RPMI8226 (cell line): ENCODE measurements around the gene DAGLA.
A peak's percentile ranks its signal among the peaks of the same experiment; 100 is the strongest.

Experiments used
- DNase-seq: peaks from one replicate; pipeline ENCODE4 v3.0.0-alpha.2; 2015

DAGLA gene

DNA sequence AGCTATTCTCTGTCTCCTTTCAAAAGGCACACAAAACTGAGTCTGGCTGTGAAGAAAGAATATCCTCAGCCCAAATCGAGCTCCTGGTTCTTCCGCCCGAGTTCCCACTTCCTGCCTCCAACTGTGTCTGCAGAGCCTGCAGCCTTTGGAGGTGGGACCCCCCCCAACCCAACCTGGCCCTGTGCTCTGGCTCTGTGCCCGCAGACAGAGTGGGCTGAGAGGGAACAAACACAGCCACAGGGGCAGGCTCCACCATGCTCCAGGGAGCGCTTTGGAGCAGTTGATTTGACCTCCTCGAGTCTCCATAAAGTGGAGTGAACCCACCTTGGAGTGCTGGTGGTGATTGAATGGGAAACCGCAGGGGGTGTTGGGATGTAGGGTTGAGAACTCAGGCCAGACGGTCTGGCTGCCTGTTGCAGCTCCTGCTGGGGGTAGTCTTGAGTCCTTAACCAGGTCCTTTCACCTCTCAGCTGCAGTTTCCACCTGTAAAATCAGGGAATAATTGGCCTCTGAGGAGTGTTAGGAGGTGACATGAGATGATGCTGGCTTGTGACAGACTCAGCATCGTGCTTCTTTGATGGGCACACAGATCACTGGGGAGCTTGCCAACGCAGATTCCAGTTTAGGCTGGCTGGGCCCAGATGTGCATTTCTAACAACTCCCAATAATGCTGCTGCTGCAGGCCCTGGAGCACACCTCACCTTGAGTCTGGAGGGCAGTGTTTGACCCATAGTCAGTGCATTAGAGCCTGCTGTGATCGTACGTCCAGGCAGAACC is 11.4 kb downstream of the DAGLA start:
- DNase-seq, result no peak

DNA sequence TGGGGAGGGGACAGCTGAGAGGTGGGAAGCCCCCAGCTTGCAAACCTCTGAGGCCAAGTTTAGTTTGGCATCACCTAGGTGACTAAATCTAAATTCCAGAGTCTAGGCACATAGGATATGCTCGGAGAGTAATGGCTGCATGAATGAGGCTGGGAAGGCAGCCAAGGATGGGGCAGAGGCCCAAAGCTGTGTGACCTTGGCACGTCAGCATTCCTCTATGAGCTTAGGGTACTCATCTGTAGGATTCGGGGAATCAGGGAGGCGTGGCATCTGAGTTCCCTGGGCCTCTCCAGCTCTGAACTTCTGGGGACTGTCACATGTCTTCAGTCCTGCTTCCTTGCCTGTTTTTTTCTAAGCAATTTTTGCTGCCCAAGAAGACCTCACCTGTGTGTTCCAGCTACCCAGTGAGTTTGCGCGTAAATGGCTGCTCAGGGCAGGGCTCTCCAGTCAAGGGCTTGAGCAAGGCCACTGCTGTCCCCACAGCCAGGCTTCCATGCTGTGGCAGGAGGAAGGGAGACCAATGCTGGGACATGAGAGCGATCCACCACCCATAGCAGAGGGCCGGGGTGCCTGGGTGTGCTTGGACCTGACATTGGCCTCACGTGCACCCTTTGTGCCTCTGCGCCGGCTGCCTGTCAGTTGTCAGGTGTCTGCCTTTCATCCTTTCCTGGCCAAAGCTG is 13.9 kb downstream of the DAGLA start:
- no peak for DNase-seq

DNA sequence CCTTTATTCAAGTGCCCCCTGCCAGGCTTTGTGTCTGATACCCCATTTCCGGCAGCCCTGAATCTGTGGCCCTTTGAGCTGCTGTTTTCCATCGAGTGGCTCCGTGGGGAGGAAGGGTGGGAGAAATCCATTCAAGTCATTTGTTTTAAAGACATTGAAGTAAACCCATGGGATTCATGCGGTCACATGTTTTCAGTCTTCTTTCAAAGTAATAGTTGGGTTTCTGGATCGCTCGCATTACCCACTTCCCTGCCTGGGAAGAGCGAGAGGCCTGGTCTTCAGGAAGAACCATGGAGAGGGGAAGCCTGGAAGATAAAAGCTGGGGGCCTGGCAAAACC is 14.4 kb downstream of the DAGLA start:
- DNase-seq, result no peak

DNA sequence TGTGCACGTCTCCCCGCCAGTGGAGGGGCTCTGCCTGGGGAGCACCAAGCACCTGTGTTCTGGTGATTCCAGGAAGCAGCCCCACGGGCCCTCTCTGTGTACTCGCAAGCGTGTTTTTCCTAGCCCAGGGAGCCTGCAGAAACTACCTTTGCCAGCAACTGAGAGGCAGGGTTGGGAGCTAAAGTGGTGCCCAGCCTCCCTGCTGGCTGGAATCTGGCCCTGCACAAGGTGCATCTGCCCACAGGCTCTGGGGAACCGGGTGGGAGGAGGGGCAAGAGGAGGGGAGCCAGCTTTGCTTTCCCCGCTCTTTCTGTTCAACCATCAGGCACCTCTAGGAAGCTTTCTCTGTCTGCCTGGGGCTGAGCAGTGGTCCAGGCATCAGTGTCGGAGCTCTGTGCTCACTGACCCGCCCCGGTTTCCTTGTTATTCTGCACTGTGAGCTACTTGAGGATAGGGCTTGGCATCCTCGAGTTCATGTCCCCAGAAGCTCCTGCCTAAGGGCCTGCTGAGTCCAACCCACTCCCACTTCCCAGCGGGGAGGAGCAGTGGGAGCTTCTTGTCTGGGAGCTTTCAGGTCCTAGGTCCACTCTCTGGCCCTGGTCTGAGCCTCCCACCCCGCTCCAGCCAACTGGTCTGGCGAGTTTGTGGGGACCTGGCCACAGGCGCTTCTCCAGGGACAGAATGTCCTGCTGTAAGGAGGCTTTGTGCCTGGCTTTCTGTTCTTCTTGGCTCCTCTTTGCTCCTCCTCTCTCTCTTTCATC is 14.9 kb downstream of the DAGLA start:
- no peak for DNase-seq

DNA sequence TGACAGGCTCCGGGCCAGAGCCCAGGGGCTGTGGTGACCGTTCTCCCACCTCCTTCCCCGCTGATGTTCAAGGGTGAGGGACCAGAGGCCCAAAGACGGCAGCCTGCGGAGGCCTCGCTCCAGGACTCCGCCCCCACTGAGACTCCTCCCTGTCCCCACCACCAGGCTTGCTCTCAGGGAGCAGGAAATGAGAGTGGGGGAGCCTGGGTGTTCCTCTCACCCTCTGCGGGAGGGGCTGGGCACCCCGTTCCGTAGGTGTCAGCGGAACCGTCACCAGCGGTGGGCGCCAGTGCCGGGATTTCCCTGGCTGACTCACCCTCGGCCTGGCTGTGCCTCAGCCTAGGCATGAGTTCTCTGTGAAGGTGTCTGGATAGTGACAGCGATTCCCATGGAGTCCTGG is 15.7 kb downstream of the DAGLA start:
- peak; percentile 86 for DNase-seq

DNA sequence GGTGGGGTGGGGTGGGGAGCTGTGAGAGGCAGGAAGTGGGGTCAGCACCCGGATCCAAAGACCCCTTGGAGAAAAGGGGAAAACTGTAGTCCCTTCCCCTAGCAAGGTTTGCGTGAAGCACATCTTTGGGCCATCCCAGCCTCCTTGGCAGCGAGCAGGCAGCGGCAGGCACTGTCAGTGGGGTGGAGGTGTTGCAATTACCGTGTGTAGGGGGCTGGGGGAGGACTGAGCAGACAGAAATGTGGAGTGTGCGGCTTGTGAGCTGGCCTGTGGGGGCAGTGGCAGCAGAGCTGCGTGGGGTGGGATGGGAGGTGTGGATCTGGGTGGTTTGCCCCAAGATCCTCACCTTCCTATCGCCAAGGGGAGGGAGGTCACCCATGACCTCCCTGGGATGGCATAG is 16.4 kb downstream of the DAGLA start:
- DNase-seq, result no peak

DNA sequence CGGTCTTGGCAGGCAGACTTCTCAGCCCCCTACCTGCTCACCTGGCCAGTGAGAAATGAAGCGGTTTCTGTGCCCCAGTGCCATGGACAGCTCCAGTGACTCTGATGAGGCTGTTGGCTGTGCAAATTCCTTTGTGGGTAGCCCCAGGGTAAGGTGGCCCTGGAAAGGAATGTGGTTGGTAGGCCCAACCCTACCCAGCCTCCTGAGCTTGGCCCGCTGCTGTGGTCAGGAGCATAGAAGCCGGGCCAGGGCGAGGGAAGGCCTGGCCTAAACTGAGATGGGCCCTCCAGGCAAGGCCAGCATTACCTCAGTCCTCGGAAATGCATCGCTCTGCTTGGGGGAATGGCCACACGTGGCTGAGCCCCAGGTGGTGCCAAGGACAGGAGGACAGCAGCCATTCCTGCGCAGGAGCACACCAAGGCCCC is 16.9 kb downstream of the DAGLA start:
- DNase-seq, result no peak

DNA sequence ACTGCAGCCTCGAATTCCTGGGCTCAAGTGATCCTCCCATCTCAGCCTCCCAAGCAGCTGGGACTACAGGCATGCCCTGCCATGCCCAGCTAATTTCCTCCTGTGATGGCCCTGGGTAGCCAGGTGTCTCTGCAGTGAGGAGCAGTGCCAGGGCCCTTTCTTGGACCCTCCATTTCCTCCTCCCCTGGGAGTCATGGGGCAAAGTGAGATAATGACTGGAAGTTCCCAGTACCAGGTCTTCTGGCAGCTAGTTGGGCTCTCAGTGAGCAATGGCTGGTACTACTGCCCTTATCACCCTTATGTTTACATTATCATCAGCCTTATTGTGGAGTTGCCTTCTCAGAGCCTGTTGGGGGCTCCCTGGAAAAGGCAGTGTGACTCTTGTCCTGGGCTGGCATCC is 17.6 kb downstream of the DAGLA start:
- no peak for DNase-seq

DNA sequence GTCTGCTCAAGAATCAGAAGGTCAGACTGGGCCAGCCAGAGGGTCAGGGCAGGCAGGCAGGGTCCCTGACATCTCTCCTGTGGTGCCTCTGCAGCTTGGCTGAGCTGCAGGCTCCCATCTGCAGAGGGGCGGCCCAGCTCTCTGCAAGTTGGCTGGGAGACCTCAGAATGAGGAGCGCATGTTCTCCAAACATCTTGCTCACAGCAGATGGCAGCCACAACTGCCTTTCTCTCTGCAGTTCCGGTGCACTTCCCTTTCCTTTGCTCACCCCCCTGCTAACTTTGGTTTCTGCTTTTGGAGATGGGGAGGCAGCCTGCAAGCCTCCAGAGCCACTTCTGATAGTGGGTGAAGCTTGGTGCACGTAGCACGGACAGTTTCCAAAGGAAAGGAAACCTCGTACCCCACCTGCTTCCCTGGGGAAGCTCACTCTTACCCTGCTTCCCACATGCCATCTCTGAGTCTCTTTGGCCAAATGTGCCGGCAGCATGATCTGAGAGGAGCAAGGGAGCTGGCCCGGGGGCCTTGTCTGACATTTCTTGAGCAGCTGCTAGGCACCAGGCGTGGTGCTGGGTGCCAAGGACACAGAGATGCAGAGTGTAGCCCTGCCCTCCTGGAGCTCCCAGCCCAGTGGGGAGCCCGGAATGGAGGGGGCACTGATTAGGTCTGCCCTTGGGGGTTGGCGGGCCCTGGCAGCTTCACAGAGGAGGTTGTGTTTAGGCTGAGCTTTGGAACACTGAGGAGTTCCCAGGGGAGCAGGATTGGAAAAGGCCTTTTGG is 18.2 kb downstream of the DAGLA start:
- DNase-seq, result peak; percentile 37

DNA sequence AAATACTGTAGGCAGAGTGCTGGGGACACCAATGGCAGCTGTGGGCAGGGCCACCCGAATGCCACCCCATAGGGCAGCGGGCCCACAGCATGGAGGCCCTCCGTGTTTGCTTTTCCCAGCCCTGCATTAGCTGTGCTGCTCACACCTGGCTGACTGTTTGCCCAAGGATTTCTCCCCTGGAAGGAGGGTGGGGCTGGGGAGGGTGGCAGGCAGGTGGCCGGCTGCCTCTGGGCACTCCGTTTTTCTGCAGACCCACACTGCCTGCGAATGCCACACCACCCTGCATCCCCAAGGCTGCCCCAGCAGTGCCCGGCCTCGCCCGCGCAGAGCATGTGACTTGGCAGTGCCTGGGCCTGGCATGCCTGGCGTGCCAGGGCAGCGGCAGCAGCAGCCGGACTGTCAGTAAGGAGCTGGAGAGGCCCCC is 19.6 kb downstream of the DAGLA start:
- DNase-seq, result no peak

DNA sequence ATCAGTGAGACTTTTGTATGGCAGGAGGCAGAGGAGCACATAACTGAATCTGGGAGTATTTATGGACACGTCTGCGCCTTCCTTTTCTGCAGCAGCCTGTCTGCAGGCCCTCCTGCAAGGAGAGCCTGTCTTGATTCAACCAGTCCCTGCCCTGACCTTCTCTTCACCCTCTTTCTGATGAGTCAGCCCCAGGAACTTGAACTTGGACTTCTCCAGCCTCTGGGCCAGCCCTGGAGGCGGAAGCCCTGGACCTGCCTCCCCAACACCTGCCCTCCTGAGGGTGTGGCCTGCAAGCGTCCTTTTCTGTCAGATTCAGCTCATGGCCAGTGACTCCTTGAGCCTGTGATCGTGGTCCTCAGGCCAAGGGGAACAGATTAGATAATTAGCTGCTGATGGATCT is 20.0 kb downstream of the DAGLA start:
- DNase-seq, result peak; percentile 81

DNA sequence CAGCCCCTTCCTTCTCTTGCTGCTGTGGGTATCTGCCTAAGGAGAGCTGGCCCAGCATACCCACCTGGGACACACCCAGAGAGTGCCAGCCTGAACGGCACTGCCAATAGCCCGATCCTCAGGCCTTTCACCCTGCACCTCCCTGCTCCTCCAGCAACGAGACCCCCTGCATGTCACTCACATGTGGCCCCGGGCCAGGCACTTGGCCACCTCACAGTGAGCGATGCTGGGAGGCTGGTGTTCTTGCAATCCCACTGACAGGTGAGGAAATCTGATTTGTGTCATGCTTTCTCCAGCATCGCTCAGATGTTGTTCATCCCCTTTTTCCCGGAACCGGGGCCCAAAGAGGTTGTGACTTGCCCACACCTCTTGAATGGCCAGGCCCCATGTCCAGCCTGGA is 20.5 kb downstream of the DAGLA start:
- no peak for DNase-seq

DNA sequence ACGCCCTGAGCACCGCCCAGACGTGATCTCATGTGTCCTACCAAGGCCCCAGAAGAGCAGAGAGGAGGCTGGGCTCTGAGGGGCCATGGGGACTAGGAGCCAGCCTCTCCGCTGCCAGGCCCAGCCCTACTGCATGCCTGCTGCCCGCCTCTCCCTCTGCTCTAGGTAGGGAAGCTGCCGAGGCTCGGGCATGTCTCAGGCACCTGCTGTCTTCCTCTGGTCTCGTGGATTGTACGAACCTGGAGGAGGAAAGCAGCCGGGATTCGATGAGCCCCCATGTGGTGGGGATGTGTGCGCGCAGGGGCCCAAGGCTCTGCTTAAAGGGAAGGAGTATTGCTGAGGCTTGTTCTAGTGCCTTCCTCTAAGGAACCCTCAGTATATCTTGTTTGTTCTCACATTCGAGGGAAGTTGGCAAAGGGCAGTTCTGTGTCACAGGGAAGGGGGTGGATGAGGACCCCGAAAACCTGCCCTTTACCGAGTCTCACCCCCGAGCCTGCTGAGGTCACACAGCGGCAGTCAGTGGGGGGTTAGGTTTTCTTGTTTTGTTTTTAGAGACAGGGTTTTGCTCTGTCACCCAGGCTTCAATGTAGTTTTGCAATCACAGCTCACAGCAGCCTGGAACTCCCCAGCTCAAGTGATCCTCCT is 21.2 kb downstream of the DAGLA start:
- peak; percentile 38 for DNase-seq

DNA sequence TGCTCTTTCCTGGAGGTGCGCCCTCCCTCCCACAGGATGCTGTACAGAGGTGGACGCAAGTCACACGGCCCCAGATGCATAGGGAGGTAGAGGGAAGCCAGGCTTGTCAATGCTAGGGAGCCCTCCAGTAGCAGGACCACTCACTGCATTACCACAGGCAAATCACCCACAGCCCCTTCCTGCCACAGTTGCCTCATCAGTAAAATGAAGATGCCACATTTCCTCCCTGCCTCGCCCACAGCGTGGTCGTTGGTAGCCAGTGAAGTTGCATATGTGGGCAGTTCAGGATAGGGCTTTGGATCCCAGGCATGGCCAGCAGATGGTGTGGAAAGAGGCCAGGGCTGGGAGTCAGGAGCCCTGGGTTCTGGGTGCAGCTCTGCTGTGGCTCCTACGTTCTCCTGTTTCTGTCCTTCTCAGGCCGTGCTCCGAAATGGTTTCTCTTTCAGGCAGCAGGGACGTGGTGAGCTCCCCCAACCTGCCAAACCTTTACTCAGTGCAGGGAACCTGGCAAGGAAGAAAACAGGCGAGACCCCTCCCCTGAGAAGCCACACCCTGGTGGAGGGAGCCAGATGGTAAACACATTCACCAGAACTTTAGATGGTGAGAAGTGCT is 22.6 kb downstream of the DAGLA start:
- no peak for DNase-seq

DNA sequence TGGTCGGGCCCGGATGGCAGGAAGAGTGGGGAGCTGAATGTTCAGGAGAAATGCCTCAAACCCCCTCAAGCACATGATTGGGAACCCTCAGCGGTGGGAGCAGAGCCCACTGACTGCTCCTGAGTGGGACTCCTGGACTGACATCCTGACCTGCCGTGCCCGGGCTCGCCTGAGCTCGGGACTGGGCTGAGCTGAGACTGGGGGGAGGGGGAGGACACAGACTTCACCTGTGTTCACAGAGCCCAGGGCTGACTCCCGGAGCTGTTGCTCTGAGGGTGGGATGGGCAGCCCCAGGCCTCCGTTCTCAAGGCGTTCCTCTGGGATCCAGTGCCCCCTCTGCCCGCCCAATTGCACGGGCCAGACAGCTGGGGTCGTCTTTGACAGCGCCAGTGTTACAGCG is 24.6 kb downstream of the DAGLA start:
- DNase-seq, result peak; percentile 46

DNA sequence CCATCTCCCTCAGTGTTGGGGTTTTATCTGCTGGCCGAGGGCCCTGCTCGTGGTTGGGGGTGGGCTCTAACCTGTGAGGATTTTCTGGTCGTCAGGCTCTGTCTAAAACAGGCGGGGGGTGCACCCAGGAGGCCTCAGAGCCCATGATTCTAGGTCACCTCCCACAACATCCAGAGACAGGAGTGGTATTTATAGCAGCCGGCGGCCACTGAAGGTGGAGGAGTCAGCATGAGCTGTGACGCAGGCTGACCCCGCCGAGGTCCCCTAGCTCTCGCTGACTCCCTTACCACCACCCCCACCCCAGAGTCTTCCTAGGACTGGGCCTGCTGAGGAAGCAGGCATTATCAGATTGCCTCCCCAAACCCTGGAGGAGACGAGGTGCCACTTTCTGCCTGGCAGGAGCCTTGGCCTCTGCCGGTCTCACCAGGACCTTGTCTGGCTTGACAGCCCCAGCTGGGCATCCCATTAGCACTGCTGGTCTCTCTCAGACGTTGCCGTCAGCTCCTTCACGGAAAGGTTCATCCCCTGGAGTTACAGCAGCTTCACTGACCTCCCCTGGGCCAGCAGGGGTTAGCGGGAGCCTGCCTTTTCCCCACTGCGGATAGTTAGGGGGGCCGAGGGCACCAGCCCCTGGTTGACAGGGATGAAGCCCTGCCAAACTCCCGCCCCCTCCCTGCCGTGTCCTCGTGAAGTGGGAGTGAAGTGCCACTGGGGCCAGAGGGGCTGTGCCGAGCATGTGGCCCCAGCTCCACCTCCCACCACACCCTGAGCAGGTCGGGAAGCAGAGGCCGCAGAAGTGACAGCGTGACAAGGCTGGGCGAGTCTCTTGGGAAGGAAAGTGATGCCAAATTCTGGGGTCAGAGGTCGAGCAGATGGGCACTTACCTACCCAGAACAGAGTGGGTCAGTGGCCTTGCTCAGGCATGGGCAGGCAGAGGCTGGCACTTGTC is 26.5 kb downstream of the DAGLA start:
- DNase-seq, result no peak

DNA sequence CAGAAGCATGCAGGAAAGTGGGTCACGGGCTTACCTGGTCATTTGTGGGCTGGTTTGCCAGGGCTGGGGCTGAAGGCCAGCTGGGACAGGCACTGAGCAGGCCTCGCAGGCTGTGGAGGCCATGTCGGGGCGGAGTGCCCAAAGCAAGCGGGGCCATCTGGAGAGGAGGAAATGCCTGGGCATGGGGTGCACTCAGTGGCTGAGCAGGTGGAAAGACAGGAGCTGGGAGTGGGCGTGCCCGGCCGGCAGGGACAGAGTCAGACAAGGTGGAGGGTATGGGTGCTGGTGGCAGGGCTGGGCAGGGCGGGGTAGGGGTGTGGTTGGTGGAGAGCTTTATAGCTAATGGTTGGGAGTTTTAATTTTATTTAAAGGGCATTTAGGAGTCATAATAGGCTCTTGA is 27.4 kb downstream of the DAGLA start:
- DNase-seq, result no peak

DNA sequence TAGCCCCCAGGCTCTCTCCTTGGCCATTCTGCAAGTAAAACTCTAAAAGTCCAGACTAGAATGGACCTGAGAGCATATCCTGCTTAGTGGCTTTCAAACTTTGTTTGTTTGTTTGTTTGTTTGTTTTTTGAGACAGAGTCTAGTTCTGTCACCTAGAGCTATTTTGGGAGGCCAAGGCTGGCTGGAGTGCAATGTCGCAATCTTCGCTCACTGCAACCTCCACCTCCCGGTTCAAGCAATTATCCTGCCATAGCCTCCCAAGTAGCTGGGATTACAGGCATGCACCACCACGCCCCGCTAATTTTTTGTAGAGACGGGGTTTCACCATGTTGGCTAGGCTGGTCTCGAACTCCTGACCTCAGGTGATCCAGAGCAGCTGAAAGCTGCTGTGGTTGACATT is 28.9 kb downstream of the DAGLA start:
- DNase-seq, result no peak

DNA sequence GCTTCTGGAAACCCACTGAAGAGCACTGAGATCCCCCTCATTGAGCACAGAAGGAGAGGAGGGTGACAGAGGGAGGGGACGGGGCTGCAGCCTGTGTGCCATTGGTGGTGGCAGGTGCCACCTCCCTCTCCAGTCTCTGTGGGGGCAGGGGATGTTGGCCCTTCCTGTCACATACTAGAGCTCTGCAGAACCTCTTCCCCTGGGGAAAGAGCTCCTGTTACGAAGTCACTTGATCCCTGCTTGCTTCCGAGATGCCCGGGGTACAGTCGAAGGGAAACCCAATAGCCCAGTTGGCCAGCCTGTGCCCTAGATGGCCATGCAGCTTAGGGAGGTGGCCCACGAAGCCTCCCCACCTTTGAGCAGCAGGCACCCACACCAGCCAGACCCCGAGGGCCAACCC is 29.4 kb downstream of the DAGLA start:
- no peak for DNase-seq

DNA sequence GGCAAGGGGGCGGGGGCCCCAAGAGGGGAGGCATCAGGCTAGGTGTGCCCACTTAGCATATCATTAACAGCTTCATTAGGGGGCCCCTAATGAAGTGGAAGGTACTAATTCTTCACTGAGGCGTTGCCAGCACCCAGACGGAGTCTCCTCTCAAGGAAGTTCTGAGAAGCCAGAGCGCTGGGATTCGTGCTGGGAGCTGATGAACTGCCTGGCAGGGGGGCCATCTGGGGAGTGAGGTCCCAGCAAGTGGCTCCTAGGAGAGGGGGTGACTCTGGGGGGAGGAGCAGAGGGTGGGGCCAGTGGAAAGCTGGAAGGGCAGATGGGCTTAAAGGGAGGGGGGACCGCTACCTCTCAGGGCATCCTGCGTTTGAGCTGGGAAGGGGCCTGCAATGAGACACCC is 29.8 kb downstream of the DAGLA start:
- DNase-seq, result no peak

DNA sequence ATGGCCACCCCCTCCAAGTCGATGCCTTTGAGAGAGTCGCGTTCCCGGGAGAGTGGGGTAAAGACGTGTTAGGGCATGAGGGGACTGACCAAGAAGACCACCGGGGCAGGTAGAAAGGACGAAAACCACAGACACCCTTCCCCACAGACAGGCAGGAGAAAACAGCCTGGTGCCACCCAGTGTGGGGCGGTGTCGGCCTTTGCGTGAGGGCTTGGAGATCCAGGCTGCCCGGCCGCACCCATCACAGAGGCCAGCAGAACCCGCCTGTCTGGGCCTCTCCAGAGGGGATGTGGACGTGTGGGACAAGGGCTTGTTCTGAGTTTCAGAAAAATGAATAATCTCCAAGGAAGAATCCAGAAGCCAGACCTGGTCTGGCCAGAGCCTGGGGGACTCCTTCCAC is 30.8 kb downstream of the DAGLA start:
- no peak for DNase-seq
